ENCODE results near the gene ANTXR1. TPM values are rescaled to one million over a fixed set of nuclear protein-coding genes. Genes with fewer than 3 reads are reported as not detected.

ANTXR1 gene
- total RNA-seq, 1 experiment from 2014 or later: 25.7 TPM

- H3K27ac ChIP-seq (ENCODE audit: low read depth, low read length): no peak overlapping the region
- CTCF ChIA-PET: no interaction called here
- no peaks in the 10 kb centered on the region for H3K79me2 ChIP-seq (ENCODE audit: insufficient read depth, low read length)
- no peak for TF ChIP-seq REST (IDR thresholded peaks at IDR 0.05; ENCODE audit: low read depth)
- TF ChIP-seq EGR1 (IDR thresholded peaks at IDR 0.05; ENCODE audit: low read depth): no peak
- no TSS peak for BruUV-seq (replicated peaks)
- H3K4me3 ChIP-seq (replicated peaks in 1 of 2; ENCODE audit: low read depth in 1 of 2, low read length in 2 of 2): no peak overlapping the region
- RAD21 ChIA-PET (ENCODE audit: low non-redundant PET in 1 of 2, low total read pairs in 2 of 2, uncharacterized antibody in 2 of 2, unreplicated experiment in 2 of 2): no interaction called here
- intact Hi-C loops (cut with micrococcal nuclease): no loop called here
- H3K4me2 ChIP-seq (ENCODE audit: low read length): peak overlapping the region; percentile 5; the same call in 1 of the 2 replicates
- no peaks in the 10 kb centered on the region for H3K27me3 ChIP-seq (ENCODE audit: insufficient read depth, low read length)
- no peak for DNase-seq (ENCODE audit: low read depth, low spot score)
- POLR2A ChIA-PET: interaction anchor here (1.0 kb wide), 1 partner anchor 10 kb away, joined by 3 read pairs; no protein-coding TSS in a partner anchor
- peaks cover 0 to 9% of the 10 kb centered on the region in 2 experiments; a peak in 1 of 4 replicates for H3K4me1 ChIP-seq (ENCODE audit: control insufficient read depth in 1 of 2, insufficient read depth in 2 of 2, low read length in 2 of 2)
- H4K20me1 ChIP-seq (ENCODE audit: insufficient read depth): no peaks in the 10 kb centered on the region
- no peaks in the 10 kb centered on the region for H3K36me3 ChIP-seq (ENCODE audit: control insufficient read depth in 1 of 2, insufficient read depth in 2 of 2, low read length in 2 of 2)
- H2AFZ ChIP-seq (ENCODE audit: low read depth, low read length, poor library complexity, severe bottlenecking): no peak overlapping the region
- 0 out of 2 replicates have a peak, but pooled peaks have one; percentile 57 for ATAC-seq
- no peak overlapping the region for H3K9ac ChIP-seq (ENCODE audit: low read length)
- no peaks in the 10 kb centered on the region for H3K9me2 ChIP-seq (ENCODE audit: insufficient read depth)
- H3K9me3 ChIP-seq (ENCODE audit: control insufficient read depth in 1 of 2, insufficient read depth in 1 of 2, low read depth in 1 of 2, low read length in 2 of 2): no peaks in the 10 kb centered on the region
Measured at GRCh38 chr2:69073928-69074570, 61.1 kb downstream of the ANTXR1 start.

GRCh38 chr2:69074918-69075317 lies 61.9 kb downstream of the ANTXR1 start:
- ChIA-PET CTCF (no interaction called here), RAD21 (ENCODE audit: low non-redundant PET in 1 of 2, low total read pairs in 2 of 2, uncharacterized antibody in 2 of 2, unreplicated experiment in 2 of 2) (no interaction called here), POLR2A (no interaction called here)
- Histone ChIP-seq H3K4me3 (replicated peaks in 1 of 2; ENCODE audit: low read depth in 1 of 2, low read length in 2 of 2) (no peak overlapping the region), H3K9ac (ENCODE audit: low read length) (no peak overlapping the region), H3K9me2 (ENCODE audit: insufficient read depth) (no peaks in the 10 kb centered on the region), H3K9me3 (ENCODE audit: control insufficient read depth in 1 of 2, insufficient read depth in 1 of 2, low read depth in 1 of 2, low read length in 2 of 2) (no peaks in the 10 kb centered on the region), H4K20me1 (ENCODE audit: insufficient read depth) (no peaks in the 10 kb centered on the region), H3K4me1 (ENCODE audit: control insufficient read depth in 1 of 2, insufficient read depth in 2 of 2, low read length in 2 of 2) (peaks cover 0 to 9% of the 10 kb centered on the region in 2 experiments; a peak in 1 of 4 replicates), H3K36me3 (ENCODE audit: control insufficient read depth in 1 of 2, insufficient read depth in 2 of 2, low read length in 2 of 2) (no peaks in the 10 kb centered on the region), H2AFZ (ENCODE audit: low read depth, low read length, poor library complexity, severe bottlenecking) (no peak overlapping the region), H3K27me3 (ENCODE audit: insufficient read depth, low read length) (no peaks in the 10 kb centered on the region), H3K27ac (ENCODE audit: low read depth, low read length) (no peak overlapping the region), H3K4me2 (ENCODE audit: low read length) (no peak overlapping the region), H3K79me2 (ENCODE audit: insufficient read depth, low read length) (no peaks in the 10 kb centered on the region)
- intact Hi-C loops (cut with micrococcal nuclease): no loop called here
- DNase-seq (ENCODE audit: low read depth, low spot score) (no peak), ATAC-seq (no peak)
- TF ChIP-seq ZBTB33 (IDR thresholded peaks at IDR 0.05; ENCODE audit: extremely low read depth, insufficient replicate concordance, low read length) (no peak), FOSL1 (IDR thresholded peaks at IDR 0.05; ENCODE audit: low read depth) (no peak), REST (IDR thresholded peaks at IDR 0.05; ENCODE audit: low read depth) (no peak), SIN3A (IDR thresholded peaks at IDR 0.05; ENCODE audit: low read depth) (no peak), POLR2AphosphoS5 (IDR thresholded peaks at IDR 0.05; ENCODE audit: low read depth, low read length) (no peak)
- no TSS peak for BruUV-seq (replicated peaks)

Measured in HCT116 (cell line).